ENCODE results near the gene OARD1.
"Not testable (repeated sequence)": the region's sequence is repeated elsewhere in the genome, so short reads cannot be mapped to it uniquely, and the experiment has no call there.

The OARD1 gene, protein sequence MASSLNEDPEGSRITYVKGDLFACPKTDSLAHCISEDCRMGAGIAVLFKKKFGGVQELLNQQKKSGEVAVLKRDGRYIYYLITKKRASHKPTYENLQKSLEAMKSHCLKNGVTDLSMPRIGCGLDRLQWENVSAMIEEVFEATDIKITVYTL

DNA sequence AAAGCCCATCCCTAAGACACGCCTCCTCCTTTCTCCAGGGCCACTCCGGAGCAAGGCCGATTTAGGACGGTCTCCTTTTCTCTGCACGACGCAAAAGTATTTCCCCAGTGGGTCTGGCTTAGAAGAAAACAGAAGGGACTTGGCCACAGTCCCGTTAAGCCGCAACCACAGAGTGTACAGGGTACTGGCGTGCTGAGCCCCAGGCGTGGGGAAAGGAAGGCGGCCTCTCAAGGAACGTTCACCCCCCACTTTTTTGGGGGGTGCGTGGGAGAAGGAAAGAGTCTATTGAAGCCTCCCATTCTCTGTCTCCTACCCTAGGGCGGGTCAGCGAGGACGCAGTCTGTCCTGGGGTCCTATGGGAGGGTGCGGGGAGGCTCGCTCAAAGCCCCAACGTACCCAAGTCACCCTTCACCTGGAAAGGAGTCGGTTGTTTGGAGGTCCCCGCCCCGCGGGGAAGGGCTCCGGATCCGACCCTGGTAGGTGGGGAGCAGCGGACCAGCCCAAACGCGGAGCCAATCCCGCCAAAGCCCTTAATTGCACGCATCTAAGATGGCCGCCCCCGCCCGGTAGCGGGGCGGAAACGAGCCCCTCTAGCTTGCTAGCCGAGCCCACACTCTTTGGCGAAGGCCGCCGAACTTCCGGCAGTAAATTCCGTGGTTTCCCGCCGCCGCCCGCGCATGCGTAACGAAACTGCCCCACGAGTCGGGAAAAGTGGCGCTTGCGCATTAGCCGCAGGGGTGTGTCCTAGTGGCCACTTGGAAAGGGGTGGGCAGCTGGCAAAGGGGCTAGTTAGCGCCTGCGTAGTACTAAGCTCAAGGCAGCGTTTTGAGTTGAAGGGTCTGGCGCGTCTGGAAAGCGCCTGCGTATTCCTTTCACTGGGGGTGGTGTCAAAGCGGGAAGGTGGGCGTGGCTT, at the start of gene OARD1:
TSS of gene OARD1 (minus strand) at position 434 of the 913 bp plus-strand sequence. CDS start 722 bp downstream, outside the sequence.
- DNase-seq = peak; percentile 98

DNA sequence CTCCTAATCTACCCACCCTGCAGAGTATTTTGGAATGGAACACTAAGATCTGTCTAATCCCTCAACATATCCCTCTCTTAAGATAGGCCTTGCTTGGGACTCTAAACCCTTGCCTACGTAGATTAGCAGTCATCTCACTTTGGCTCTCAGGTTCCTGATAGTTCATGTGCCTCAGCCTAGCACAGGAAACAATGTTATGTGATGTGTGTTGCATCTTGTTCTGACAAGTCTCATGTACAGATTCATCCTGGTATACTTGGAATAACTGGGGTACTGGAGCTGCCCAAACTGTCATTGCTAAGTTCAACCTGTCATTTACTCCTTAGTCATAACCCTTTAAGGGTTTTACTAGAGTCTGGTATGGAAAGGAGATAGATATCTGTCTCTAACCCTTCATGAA, 47.9 kb upstream of the OARD1 start:
- no peak for DNase-seq

DNA sequence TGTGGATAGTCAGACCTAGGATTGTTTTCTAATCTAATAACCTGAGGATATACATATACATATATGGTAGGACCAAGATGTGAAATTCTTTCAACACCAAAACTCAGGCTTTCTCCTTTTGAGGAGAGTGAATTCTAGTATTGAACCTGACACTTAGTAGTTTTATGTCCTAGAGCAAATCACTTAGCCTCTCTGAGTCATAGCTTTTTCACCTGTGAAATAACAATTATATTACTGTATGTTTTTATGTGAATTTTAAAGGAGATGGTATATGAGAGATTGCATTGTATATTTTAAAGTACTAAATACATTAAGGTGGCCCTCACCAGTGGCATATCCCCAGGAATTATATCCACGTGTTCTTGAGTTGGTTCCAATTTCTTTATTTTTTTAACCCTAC, 47.4 kb upstream of the OARD1 start:
- no peak for DNase-seq

DNA sequence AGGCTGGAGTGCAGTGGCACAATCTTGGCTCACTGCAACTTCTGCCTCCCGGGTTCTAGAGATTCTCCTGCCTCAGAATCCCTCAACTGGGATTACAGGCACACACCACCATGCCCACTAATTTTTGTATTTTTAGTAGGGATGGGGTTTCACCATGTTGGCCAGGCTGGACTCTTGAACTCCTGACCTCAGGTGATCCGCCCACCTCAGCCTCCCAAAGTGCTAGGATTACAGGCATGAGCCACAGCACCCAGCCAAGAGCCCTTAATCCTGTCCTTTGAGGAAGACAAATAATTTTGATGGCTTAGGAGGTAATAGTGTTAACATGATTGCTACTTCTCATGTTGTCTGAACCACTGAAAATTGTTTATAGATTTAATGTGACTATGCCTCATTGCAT, 42.9 kb upstream of the OARD1 start:
- not testable (repeated sequence) for DNase-seq

DNA sequence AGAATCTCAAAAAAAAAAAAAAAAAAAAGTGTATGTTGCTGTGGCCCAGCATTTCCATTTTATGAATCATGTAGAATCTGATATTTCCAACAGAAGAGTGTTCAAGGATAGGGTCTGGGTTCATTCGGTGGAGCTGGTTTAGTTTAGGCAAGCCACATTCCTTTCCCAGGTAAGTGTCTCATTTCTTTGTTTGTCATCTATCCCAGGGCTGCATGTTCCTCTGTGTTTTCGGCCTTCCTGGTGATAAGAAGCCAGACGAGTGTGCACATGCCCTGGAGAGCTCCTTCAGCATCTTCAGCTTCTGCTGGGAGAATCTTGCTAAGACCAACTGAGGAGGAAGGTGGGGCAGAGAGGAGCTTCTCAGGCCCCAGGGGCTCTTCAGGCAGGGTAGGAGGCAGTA, 38.9 kb upstream of the OARD1 start:
- DNase-seq = no peak

DNA sequence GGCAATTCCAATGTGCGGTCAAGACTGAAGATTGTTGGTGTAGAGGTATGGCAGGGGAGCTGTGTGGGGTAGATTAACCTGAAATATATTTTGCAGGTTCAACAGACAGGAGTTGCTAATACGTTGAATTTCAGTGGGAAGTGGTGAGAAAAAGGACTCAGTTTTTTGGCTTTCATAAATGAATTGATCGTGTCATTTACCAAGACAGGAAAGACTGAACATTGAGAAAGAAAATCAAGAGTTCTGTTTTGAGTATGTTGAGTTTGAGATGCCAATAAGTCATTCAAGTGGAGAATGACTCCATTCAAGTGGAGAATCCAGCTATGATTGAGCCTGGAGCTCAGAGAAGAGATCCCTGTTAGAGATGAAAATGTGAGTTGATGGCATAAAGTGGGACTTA, 31.7 kb upstream of the OARD1 start:
- DNase-seq = no peak

DNA sequence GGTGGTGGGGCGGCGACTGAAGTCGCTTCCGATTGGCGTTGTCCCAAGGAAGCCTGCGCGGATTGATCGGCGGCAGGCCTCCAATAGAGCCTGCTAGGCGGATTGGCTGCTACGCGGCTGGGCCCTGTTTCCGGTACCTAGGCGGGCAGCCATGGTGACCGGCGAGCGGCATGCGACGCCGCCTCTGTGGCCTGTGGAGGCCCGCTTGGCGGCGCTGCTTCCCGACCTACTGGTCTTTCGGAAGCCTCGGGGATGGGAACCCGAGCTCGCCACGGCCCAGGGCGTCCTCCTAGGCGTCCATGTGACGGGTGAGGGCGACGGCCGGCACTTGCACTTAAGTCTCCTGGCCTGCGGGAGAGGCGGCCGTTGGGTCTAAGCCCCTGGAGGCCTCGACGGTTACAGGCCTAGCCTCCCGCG, 28.7 kb upstream of the OARD1 start:
- DNase-seq = no peak

DNA sequence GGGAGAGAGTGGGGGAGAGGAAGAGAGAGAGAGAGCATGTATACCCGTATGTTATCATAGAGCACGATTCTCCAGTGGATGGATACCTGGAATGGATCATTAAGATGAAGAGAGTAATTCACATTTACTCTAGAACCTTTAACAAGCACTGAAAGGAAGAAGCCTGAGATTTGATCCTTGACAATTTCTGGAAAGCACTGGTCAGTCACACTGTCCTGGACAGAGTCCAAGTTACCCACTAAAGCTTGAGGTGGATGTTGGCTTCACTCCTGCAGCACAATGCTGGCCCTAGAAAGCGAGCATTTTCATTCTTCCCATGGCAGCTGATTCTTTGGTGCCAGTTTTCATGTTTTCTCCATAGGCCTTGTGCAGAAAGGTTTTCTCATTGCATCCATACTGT, 26.2 kb upstream of the OARD1 start:
- DNase-seq = no peak

DNA sequence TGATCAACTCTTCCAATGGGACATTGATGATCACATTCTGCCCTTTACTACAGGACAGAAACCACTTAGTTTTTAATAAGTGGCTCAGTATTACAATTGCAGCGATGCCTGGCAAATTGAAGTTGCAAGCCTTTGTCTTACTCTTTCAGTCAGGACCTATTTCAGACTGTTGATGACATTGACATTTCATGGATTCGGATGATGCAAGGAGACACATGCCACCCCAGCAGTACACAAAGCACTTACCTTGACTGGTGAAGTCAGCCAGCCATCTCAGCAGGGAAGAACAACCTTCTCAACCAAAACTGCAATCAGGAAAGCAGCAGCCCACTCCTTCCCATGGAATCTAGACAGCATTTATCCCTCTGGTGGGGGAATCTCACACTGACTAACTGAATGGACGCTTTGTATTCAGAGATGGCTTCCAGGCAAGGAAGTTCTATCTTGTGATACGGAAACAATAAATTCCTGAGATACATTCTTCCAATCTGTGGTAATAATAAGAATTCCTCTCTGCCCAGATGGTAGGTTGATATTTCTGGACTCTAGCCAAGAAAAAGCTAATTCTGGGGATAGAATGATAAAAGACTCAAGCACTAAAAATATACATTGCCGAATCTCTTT, 25.4 kb upstream of the OARD1 start:
- DNase-seq = no peak

DNA sequence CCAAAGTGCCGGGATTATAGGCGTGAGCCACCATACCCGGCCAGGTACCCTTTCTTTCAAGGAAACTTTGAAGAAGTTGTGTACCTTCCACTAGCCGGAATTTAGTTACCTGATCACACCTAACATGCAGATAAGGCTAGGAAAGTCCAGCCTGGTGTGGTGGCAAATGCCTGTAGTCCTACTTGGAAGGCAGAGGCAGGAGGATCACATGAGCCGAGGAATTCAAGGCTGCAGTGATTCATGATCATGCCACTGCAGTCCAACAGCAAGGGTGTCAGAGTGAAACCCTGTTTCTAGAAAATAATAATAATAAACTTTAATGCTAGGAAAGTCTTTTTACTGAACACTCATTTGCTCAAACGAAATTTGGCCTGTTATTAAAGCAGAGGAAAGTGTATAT, 21.6 kb upstream of the OARD1 start:
- DNase-seq = no peak

DNA sequence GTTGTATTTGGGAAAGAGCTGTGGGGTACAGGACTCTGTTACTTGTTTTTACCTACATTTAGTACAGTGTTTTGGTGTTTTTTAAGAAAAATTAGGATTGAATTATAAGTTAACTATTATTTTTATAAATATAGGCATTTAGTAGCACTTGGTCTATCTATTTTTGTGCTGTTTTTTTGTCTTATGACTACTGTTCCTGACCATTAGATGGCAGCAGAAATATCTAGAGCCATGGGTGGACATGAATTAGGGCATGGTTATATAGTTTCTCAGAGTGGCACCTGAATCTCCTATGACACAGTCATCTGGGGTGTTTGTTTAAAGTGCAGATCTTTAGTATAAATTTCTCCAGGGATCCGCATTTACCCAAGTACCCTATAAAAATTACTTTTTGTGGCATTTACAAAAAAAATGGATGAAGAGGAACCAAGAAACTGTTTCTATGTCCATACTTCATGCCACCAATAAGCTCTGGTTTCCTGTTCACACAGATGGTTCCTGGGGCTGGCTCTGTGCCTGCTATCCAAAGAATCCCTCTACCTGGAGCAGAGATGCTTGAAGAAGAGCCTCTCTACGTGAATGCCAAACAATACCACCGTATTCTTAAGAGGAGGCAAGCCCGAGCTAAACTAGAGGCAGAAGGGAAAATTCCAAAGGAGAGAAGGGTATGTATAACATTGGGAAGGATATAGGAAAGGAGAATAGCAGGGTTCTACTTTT, 20.4 kb upstream of the OARD1 start:
- DNase-seq = peak; percentile 30

DNA sequence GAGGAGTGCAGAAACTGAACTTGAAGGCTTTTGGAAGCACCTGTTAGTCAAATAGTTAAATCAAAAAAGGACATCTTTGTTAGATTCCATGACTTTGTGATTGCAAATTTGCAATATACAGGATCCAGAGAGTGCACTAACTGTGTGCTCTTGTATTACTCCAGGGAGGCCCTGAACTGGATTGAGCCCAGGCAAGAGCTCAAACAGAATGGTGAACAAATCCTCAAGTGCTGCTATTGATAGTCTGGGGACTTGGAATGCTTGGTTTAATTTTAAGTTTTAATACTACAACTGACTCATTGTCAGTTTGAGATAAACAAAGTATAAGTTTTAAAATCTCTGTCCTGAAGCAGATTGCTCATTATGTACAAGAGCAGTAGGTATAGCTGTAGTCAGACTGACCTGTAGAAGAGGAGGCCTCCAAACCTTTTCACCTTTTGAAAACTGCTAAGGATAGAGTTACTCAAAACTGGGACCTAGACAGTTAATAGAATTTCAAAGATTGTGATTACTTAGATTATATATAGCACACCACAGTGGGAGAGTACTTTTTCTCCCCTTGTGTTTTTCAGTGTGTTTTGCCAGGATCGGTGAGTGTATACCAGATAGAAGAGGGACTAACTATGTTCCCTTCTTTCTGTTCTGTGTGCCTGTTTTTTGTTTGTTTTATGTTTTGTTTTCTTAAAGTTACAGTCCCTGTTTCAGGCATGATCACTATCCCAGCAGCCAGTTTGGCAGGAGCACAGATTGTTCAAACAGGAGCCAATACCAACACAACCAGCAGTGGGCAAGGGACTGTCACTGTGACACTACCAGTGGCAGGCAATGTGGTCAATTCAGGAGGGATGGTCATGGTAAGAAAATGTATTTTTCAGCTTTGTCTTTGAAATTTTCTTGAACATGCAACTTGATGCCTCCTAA, 18.9 kb upstream of the OARD1 start:
- no peak for DNase-seq

DNA sequence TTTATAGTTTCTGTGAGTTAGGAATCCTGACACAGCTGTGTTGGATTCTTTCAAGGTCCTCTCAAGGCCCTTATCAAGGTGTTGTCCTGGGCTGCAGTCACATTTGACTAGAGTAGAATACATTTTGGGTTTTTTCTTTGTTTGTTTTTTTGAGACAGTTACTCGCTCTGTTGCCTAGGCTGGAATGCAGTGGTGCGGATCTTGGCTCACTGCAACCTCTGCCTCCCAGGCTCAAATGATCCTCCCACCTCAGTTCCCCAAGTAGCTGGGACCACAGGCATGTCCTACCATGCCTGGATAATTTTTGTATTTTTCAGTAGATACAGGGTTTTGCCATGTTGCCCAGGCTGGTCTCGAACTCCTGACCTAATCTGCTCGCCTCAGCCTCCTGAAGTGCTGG, 16.3 kb upstream of the OARD1 start:
- DNase-seq = no peak

DNA sequence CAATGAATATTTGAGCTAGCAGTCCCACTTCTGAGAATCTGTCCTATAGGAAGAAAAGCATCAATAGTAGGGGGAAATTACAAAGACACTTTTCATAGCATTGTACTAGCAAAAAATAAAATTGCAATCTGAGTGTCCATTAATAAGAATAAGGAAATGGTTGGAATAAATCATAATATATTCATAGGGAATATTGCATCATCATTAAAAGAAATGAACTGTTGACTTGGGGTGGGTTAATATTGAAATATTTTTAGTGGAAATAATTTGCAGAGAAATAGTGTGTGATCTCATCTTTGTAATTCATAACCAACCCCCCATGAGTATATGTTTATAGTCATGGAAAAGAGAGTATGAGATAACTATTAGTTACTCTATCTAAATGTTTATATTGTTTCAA, 13.0 kb upstream of the OARD1 start:
- DNase-seq = no peak

DNA sequence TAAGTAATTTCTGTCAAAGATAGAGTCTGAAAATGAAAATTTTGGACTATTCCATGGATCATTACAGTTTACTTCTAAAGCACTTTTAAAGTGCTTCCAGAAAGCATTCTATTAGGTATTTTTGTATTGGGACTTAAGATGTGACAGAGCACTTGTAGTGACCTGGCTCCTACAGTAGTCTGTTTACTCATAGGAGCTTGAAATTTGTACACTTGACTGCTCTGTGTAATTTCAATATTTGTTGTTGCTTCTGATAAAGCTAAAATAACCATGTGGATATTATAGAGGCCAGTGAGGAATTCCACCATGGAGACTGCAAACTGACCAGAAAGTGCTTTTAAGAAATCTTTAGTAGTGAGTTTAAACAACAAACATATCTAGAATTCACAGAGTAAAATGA, 10.9 kb upstream of the OARD1 start:
- no peak for DNase-seq

DNA sequence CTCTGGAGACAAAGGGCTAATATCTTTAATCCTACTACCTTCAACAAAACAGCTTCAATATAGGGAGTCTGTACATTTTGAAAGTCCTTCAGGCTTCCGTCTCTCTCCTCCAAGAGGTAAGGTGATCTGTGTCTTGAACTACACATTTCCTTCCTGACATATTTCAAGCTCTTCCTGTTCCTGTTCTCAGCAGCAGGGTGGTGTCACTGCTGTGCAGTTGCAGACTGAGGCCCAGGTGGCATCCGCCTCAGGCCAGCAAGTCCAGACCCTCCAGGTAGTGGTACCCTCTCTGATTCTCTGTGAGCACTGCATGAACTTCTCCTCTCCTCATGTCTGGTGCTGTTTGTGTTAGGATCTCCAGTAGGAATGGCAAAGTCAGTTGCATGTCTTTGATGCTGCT, 8.5 kb upstream of the OARD1 start:
- no peak for DNase-seq

DNA sequence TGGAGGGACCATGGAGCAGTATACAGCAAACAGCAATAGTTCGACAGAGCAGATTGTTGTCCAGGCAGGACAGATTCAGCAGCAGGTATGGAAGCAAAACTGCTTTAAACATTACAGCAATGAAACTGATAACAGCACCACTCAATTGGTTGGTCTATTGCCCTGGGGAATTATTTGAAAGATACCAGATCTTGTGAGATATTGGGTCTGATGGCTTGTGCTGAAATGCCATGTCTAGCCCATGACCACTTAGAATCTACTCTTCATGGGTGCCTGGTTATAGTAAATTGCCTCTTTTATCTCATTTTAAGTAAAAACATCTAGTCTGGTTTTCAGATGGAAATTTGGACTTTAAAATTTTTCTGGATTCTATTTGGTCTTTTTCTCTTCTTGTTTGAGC, 6.9 kb upstream of the OARD1 start:
- no peak for DNase-seq

DNA sequence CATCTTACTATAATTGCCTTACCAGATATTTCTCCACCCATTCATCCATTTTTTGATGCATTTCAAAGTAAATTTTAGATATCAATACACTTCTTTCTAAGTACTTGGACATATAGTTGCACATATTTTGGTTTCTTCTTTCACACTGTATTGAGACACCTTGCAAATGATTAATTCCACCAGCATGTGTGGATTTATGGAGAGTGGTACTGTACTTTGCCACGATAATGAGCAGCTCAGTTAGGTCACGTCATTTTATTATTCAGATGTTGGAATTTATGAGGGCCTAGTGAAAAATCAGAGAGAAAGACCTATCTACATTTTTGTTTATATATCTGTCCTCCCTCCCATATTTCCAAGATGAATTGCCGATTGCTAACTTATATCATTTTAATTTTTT, 5.9 kb upstream of the OARD1 start:
- no peak for DNase-seq

DNA sequence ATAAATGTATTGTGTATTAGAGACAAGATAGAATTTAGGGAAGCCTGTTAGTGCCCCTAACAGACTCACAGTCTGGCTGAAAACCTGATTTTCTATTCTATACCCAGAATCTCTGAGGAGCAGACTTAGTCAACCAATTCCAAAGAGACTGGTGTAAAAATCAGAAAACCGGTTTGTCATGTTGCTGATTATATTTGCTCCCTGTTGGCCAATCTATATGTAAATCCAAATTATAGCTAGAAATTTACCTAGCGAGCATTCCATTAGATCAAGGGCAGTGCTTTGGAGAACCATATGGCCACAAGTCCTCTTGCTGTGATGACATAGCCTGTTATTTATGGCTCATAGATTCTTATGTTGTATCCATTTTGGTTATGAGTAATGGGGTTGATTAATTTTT, 5.4 kb upstream of the OARD1 start:
- no peak for DNase-seq

DNA sequence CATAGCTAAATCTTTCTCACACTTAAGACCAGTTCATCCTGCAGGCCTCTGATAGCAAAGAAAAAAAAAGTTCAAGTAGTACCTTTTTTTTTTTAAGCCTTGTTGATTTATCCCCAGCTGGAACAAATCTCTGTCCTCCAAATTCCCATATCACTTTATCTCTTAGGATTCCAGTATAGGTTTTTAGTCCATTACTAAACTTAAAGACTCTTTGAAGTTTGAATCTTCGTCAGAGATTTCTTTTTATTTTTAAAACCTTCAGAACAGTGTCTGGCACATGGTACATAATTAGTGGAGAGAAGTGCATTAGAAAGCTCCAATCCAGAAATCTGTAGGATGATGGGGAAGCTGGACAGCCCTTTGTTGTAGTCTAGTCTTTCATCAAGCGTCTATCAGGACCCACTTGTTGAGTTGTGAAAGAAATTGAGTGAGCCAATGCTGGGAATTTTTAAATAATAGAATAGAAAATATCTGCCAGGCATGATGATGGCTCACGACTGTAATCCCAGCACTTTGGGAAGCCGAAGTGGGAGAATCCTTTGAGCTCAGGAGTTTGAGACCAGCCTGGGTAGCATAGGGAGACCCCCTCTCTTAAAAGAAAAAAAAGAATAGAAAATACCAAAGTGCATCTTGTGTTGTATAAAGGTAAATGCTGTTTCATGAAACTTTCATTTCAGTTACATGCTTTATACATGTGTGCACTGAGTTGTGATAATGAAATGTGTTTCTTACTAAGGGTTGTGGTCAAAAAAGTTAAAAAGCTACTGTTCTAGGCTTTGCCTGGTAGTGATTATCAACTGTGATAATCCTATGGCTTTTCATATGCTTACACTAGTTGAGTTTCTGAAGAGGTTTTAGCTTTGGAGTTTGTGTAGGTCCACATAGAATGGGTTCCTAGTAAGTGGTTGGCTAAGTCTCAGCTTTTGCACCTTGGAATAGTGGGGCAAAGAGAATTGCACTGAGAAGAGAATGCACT, 3.8 kb upstream of the OARD1 start:
- DNase-seq = no peak

Measured in NCI-H2227 treated with DMSO at 0.1 percent for 48 hours (cell line).